Osteocyte (in vitro differentiated cells): ENCODE data around the gene CLASP1. TPM values are rescaled to one million over a fixed set of nuclear protein-coding genes. Genes with fewer than 3 reads are reported as not detected.

ENCODE experiments used
- DNase-seq: peaks from one replicate; pipeline ENCODE4 v3.0.0; 2021; ENCODE audit warnings: mixed read lengths; ENCODE audit not compliant: unreplicated experiment; ENCODE audit errors: extremely low spot score
- H3K27ac Mint-ChIP-seq: one replicate; pipeline ENCODE4 v1.8.0; 2021; ENCODE audit warnings: mild to moderate bottlenecking, mixed read lengths; ENCODE audit not compliant: unreplicated experiment
- H3K27me3 Mint-ChIP-seq: one replicate; pipeline ENCODE4 v1.8.0; 2021; ENCODE audit warnings: mixed read lengths; ENCODE audit not compliant: unreplicated experiment
- H3K36me3 Mint-ChIP-seq: one replicate; pipeline ENCODE4 v1.8.0; 2021; ENCODE audit warnings: mixed read lengths; ENCODE audit not compliant: unreplicated experiment
- H3K4me1 Mint-ChIP-seq: one replicate; pipeline ENCODE4 v1.8.0; 2021; ENCODE audit warnings: mixed read lengths; ENCODE audit not compliant: unreplicated experiment
- H3K4me3 Mint-ChIP-seq: one replicate; pipeline ENCODE4 v1.8.0; 2021; ENCODE audit warnings: mild to moderate bottlenecking, moderate library complexity, mixed read lengths; ENCODE audit not compliant: unreplicated experiment
- H3K9me3 Mint-ChIP-seq: one replicate; pipeline ENCODE4 v1.8.0; 2021; ENCODE audit warnings: mixed read lengths; ENCODE audit not compliant: unreplicated experiment
- CTCF ChIP-seq: fragments of 200-600 bp; sonication (generic); IDR thresholded peaks from 2 replicates; pipeline ENCODE4 v1.5.0; 2021; ENCODE audit warnings: antibody characterized with exemption, mild to moderate bottlenecking, moderate library complexity
- total RNA-seq: library from RNA; stranded (reverse); gene quantifications from 2 replicates; pipeline ENCODE4 v1.2.1, GENCODE V29; 2021

Gene CLASP1
- total RNA-seq, 1 donor from 2014 or later, result 59.9 TPM

- peak; percentile 75 for DNase-seq
- Mint-ChIP-seq H3K4me1 (no peaks in the 10 kb centered on the region), H3K9me3 (no peaks in the 10 kb centered on the region), H3K27ac (no peak overlapping the region), H3K36me3 (no peaks in the 10 kb centered on the region), H3K4me3 (no peak overlapping the region), H3K27me3 (peaks cover 22% of the 10 kb centered on the region)
- TF ChIP-seq CTCF, result no peak
Measured at GRCh38 chr2:121330921-121331320, 318.3 kb downstream of the CLASP1 start.

DNA sequence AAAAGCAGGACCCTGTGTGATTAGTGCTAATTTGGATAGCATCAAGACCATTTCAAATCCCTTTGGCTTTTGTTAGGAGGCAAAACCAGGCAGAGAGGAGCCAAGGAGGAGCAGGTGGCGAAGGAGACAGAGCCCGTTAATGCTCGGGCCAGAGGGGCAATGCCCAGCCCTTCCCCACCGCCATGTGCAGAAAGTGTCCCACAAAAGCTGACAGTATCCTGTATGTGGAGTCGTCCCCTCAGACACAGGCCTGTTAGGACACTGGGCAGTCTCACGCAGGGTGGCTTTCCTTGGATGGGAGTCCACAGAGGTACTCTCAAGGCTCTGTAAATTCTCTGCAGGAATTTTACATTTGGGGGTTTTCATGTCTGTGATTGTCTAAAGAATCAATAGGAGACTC lies 319.5 kb downstream of the CLASP1 start:
- Mint-ChIP-seq H3K27ac (no peak overlapping the region), H3K4me3 (no peak overlapping the region), H3K36me3 (no peaks in the 10 kb centered on the region), H3K4me1 (no peaks in the 10 kb centered on the region), H3K27me3 (peaks cover 30% of the 10 kb centered on the region), H3K9me3 (no peaks in the 10 kb centered on the region)
- no peak for TF ChIP-seq CTCF
- peak; percentile 66 for DNase-seq

DNA sequence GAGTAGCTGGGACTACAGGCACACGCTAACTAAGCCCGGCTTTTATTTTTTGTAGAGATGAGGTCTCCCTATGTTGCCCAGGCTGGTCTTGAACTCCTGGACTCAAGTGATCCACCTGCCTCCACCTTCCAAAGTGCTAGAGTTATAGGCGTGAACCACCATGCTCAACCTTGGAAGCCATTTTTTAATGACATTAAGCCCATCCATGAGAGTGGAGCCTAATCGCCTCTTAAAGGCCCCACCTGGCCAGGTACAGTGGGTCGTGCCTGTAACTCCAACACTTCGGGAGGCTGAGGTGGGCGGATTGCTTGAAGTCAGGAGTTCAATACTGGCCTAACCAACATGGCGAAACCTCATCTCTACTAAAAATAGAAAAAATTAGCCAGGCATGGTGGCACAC lies 322.6 kb downstream of the CLASP1 start:
- Mint-ChIP-seq H3K9me3 (no peaks in the 10 kb centered on the region), H3K27ac (no peak overlapping the region), H3K4me1 (no peaks in the 10 kb centered on the region), H3K36me3 (no peaks in the 10 kb centered on the region), H3K27me3 (peaks cover 37% of the 10 kb centered on the region), H3K4me3 (no peak overlapping the region)
- TF ChIP-seq CTCF, result no peak
- DNase-seq, result no peak

- DNase-seq, result peak; percentile 23
- Mint-ChIP-seq H3K4me3 (no peak overlapping the region), H3K9me3 (no peaks in the 10 kb centered on the region), H3K36me3 (no peaks in the 10 kb centered on the region), H3K4me1 (no peaks in the 10 kb centered on the region), H3K27ac (no peak overlapping the region), H3K27me3 (peaks cover 35% of the 10 kb centered on the region)
- TF ChIP-seq CTCF, result no peak
Measured at GRCh38 chr2:121324601-121325000, 324.7 kb downstream of the CLASP1 start.

DNA sequence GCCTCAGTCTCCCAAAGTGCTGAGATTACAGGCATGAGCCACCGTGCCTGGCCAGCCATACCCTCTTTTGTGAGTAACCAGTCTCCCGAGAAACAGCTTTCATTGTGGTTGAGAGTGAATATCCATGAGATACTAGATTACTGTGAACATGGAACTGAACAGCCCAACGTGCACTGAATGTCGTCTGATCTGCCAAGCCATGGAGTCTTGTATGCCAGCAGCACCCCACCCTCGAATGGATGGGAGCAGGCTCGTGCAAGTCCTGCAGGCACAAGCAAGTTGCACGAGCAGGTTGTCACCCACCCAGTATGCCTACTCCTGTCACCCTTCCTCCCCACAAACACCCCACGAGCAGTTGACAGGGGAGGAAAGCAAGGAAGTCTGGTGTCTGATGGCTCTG lies 327.8 kb downstream of the CLASP1 start:
- no peak overlapping the region for H3K4me3 Mint-ChIP-seq
- TF ChIP-seq CTCF, result no peak
- H3K4me1 Mint-ChIP-seq, result no peaks in the 10 kb centered on the region
- no peaks in the 10 kb centered on the region for H3K36me3 Mint-ChIP-seq
- peaks cover 29% of the 10 kb centered on the region for H3K27me3 Mint-ChIP-seq
- H3K9me3 Mint-ChIP-seq, result no peaks in the 10 kb centered on the region
- DNase-seq, result no peak
- no peak overlapping the region for H3K27ac Mint-ChIP-seq
